HEK293 (cell line): ENCODE data around the gene PTGER1.

ENCODE experiments used
- ATF2 ChIP-seq: fragments of 450-650 bp; formaldehyde crosslinking; IDR thresholded peaks from 2 replicates; pipeline ENCODE4 v1.5.1; 2016; ENCODE audit warnings: missing biosample characterization, missing genetic modification characterization, low read depth
- CTCF ChIP-seq: fragments of 450-650 bp; formaldehyde crosslinking; IDR thresholded peaks from 2 replicates; pipeline ENCODE4 v1.5.1; 2016; ENCODE audit warnings: missing biosample characterization, missing genetic modification characterization
- GLIS2 ChIP-seq: fragments of 450-650 bp; formaldehyde crosslinking; IDR thresholded peaks from 2 replicates; pipeline ENCODE4 v1.5.1; 2016; ENCODE audit warnings: missing biosample characterization, missing genetic modification characterization
- MEIS1 ChIP-seq: sonication (generic); formaldehyde crosslinking; IDR thresholded peaks from 2 replicates; pipeline ENCODE4 v1.8.1; 2022; ENCODE audit warnings: missing genetic modification reagents, mild to moderate bottlenecking, borderline replicate concordance
- PRDM1 ChIP-seq: fragments of 450-650 bp; formaldehyde crosslinking; IDR thresholded peaks from 2 replicates; pipeline ENCODE4; 2016; ENCODE audit warnings: missing biosample characterization, missing genetic modification characterization
- YY2 ChIP-seq: fragments of 450-650 bp; formaldehyde crosslinking; IDR thresholded peaks from 2 replicates; pipeline ENCODE4 v1.5.1; 2016; ENCODE audit warnings: missing biosample characterization, missing genetic modification characterization
- ZBTB20 ChIP-seq: fragments of 450-650 bp; formaldehyde crosslinking; IDR thresholded peaks from 2 replicates; pipeline ENCODE4 v1.5.1; 2016; ENCODE audit warnings: missing biosample characterization, missing genetic modification characterization
- ZBTB26 ChIP-seq: fragments of 450-650 bp; formaldehyde crosslinking; optimal IDR thresholded peaks from 2 replicates; pipeline ENCODE3; 2016; ENCODE audit warnings: missing biosample characterization, mild to moderate bottlenecking, missing genetic modification characterization
- ZFP3 ChIP-seq: fragments of 450-650 bp; formaldehyde crosslinking; IDR thresholded peaks from 2 replicates; pipeline ENCODE4 v1.5.1; 2016; ENCODE audit warnings: low read depth, missing biosample characterization, missing genetic modification characterization
- ZNF174 ChIP-seq: fragments of 450-650 bp; formaldehyde crosslinking; IDR thresholded peaks from 2 replicates; pipeline ENCODE4 v1.5.0; 2017; ENCODE audit warnings: missing biosample characterization, mild to moderate bottlenecking, missing genetic modification characterization
- ZNF639 ChIP-seq: fragments of 450-650 bp; formaldehyde crosslinking; IDR thresholded peaks from 2 replicates; pipeline ENCODE4 v1.5.1; 2016; ENCODE audit warnings: missing biosample characterization, missing genetic modification characterization
- ZNF747 ChIP-seq: fragments of 450-650 bp; formaldehyde crosslinking; IDR thresholded peaks from 2 replicates; pipeline ENCODE4 v1.5.1; 2016; ENCODE audit warnings: missing biosample characterization, missing genetic modification characterization
- ZNF76 ChIP-seq: fragments of 450-650 bp; formaldehyde crosslinking; IDR thresholded peaks from 2 replicates; pipeline ENCODE4; 2016; ENCODE audit warnings: low read depth, missing biosample characterization, missing genetic modification characterization, borderline replicate concordance
- ZSCAN18 ChIP-seq: fragments of 450-650 bp; formaldehyde crosslinking; IDR thresholded peaks from 2 replicates; pipeline ENCODE4 v1.5.1; 2016; ENCODE audit warnings: missing biosample characterization, missing genetic modification characterization

- TF ChIP-seq MEIS1 (CRISPR knock-in tag) (no peak), CTCF (tag by site-specific recombination) (no peak), GLIS2 (tag by site-specific recombination) (no peak), ZNF76 (tag by site-specific recombination) (no peak), ZBTB20 (tag by site-specific recombination) (no peak), ATF2 (tag by site-specific recombination) (no peak), ZFP3 (no peak), ZNF747 (tag by site-specific recombination) (no peak), YY2 (tag by site-specific recombination) (no peak), ZNF639 (tag by site-specific recombination) (no peak), ZSCAN18 (tag by site-specific recombination) (no peak), PRDM1 (tag by site-specific recombination) (no peak), ZNF174 (tag by site-specific recombination) (no peak), ZBTB26 (tag by site-specific recombination) (no peak)
Observed at GRCh38 chr19:14441041-14441938, 33.9 kb downstream of the PTGER1 start.
